NK-92 (cell line): ENCODE data around the gene KHK.

Source experiments
- DNase-seq: peaks from one replicate; lab custom pipeline; 2025; ENCODE audit not compliant: unreplicated experiment; lab: John Stamatoyannopoulos, UW

Gene KHK

GRCh38 chr2:27149570-27150405 lies 63.2 kb downstream of the KHK start:
- DNase-seq, result no peak
